H9 (cell line): ENCODE data around the gene ADAMTSL3. TPM values are rescaled to one million over a fixed set of nuclear protein-coding genes. Genes with fewer than 3 reads are reported as not detected.
A peak's percentile ranks its signal among the peaks of the same experiment; 100 is the strongest.
"Not testable (repeated sequence)": the region's sequence is repeated elsewhere in the genome, so short reads cannot be mapped to it uniquely, and the experiment has no call there.

ENCODE experiments used
- DNase-seq: peaks from one replicate; pipeline ENCODE4 v3.0.0-alpha.2; 2017
- H2AFZ ChIP-seq: one replicate; pipeline ENCODE4 v1.6.1; 2013; ENCODE audit warnings: mild to moderate bottlenecking, low read length, control low read depth, moderate library complexity
- H2AK5ac ChIP-seq: 2 replicates; pipeline ENCODE4 v1.6.1; 2013; ENCODE audit warnings: low read length, control low read depth, mixed read lengths; ENCODE audit not compliant: insufficient read length
- H2BK120ac ChIP-seq: one replicate; pipeline ENCODE4 v1.6.1; 2013; ENCODE audit warnings: low read depth, mild to moderate bottlenecking, low read length, control low read depth, inconsistent platforms; ENCODE audit not compliant: poor library complexity, severe bottlenecking
- H2BK12ac ChIP-seq: 2 replicates; pipeline ENCODE4 v1.6.1; 2013; ENCODE audit warnings: low read length, control low read depth, mixed read lengths, low read depth; ENCODE audit not compliant: insufficient read length
- H2BK15ac ChIP-seq: 2 replicates; pipeline ENCODE4 v1.6.1; 2013; ENCODE audit warnings: low read depth, low read length, control low read depth
- H2BK20ac ChIP-seq: one replicate; pipeline ENCODE4 v1.6.1; 2013; ENCODE audit warnings: low read depth, mild to moderate bottlenecking, low read length, control low read depth, inconsistent platforms; ENCODE audit not compliant: poor library complexity, severe bottlenecking
- H2BK5ac ChIP-seq: 2 replicates; pipeline ENCODE4 v1.6.1; 2013; ENCODE audit warnings: low read length, control low read depth, mixed read lengths; ENCODE audit not compliant: insufficient read length
- H3K14ac ChIP-seq: 2 replicates; pipeline ENCODE4 v1.6.1; 2013; ENCODE audit warnings: low read length, control low read depth; ENCODE audit not compliant: insufficient read depth
- H3K18ac ChIP-seq: 2 replicates; pipeline ENCODE4 v1.6.1; 2013; ENCODE audit warnings: low read depth, mild to moderate bottlenecking, mixed read lengths, low read length, control low read depth; ENCODE audit not compliant: insufficient read length
- H3K23ac ChIP-seq: 2 replicates; pipeline ENCODE4 v1.6.1; 2013; ENCODE audit warnings: low read length, control low read depth, mixed read lengths, low read depth; ENCODE audit not compliant: insufficient read length
- H3K23me2 ChIP-seq: 2 replicates; pipeline ENCODE4 v1.6.1; 2013; ENCODE audit warnings: low read depth, mild to moderate bottlenecking, mixed read lengths, low read length, control low read depth; ENCODE audit not compliant: insufficient read length, poor library complexity, severe bottlenecking
- H3K27ac ChIP-seq: 2 replicates; pipeline ENCODE4 v1.5.1; 2013; ENCODE audit warnings: low read length, control low read depth, mixed read lengths, low read depth; ENCODE audit not compliant: insufficient read length
- H3K27me3 ChIP-seq: 2 replicates; pipeline ENCODE4 v1.6.1; 2013; ENCODE audit warnings: low read length, control low read depth, inconsistent platforms; ENCODE audit not compliant: insufficient read depth
- H3K4ac ChIP-seq: 2 replicates; pipeline ENCODE4 v1.6.1; 2013; ENCODE audit warnings: low read depth, mild to moderate bottlenecking, control low read depth, inconsistent platforms, low read length, moderate library complexity
- H3K4me1 ChIP-seq: 2 replicates; pipeline ENCODE4 v1.6.1; 2013; ENCODE audit warnings: low read length, control low read depth, inconsistent platforms; ENCODE audit not compliant: insufficient read depth
- H3K4me2 ChIP-seq: 2 replicates; pipeline ENCODE4 v1.6.1; 2013; ENCODE audit warnings: low read length, control low read depth, mixed read lengths; ENCODE audit not compliant: insufficient read length, insufficient read depth
- H3K56ac ChIP-seq: 2 replicates; pipeline ENCODE4 v1.6.1; 2013; ENCODE audit warnings: low read depth, mild to moderate bottlenecking, mixed read lengths, low read length, control low read depth; ENCODE audit not compliant: insufficient read length
- H3K79me1 ChIP-seq: 2 replicates; pipeline ENCODE4 v1.6.1; 2013; ENCODE audit warnings: low read depth, mild to moderate bottlenecking, moderate library complexity, low read length, control low read depth, inconsistent platforms; ENCODE audit not compliant: insufficient read depth, poor library complexity, severe bottlenecking
- H3K79me2 ChIP-seq: 2 replicates; pipeline ENCODE4 v1.6.1; 2013; ENCODE audit warnings: low read length, control low read depth, inconsistent platforms; ENCODE audit not compliant: insufficient read depth
- H3K9ac ChIP-seq: 2 replicates; pipeline ENCODE4 v1.6.1; 2013; ENCODE audit warnings: low read length, control low read depth, mixed read lengths; ENCODE audit not compliant: insufficient read length; ENCODE audit errors: extremely low read depth
- H3K9me3 ChIP-seq: one replicate; pipeline ENCODE4 v1.6.1; 2013; ENCODE audit warnings: low read depth, low read length, inconsistent platforms; ENCODE audit not compliant: control insufficient read depth
- H3T11ph ChIP-seq: one replicate; pipeline ENCODE4 v1.6.1; 2013; ENCODE audit warnings: mild to moderate bottlenecking, low read length, control low read depth, inconsistent platforms
- H4K20me1 ChIP-seq: one replicate; pipeline ENCODE4 v1.6.1; 2013; ENCODE audit not compliant: control insufficient read depth, insufficient read length, insufficient read depth
- H4K5ac ChIP-seq: 2 replicates; pipeline ENCODE4 v1.6.1; 2013; ENCODE audit warnings: low read depth, mild to moderate bottlenecking, mixed read lengths, low read length, control low read depth; ENCODE audit not compliant: insufficient read length
- H4K8ac ChIP-seq: replicated peaks from 2 replicates; pipeline ENCODE4 v1.6.1; 2013; ENCODE audit warnings: low read length, control low read depth, mixed read lengths, low read depth; ENCODE audit not compliant: insufficient read length
- H4K91ac ChIP-seq: 2 replicates; pipeline ENCODE4 v1.6.1; 2013; ENCODE audit warnings: low read depth, mild to moderate bottlenecking, moderate library complexity, mixed read lengths, low read length, control low read depth; ENCODE audit not compliant: insufficient read length
- H3K27ac Mint-ChIP-seq, 3 experiments: 2 replicates in 2 of 3; 3 replicates in 1 of 3; pipeline ENCODE4 v1.8.0; 2020 to 2021; ENCODE audit warnings: mixed read lengths in 3 of 3, mild to moderate bottlenecking in 1 of 3, moderate library complexity in 1 of 3
- H3K27me3 Mint-ChIP-seq: 2 replicates; pipeline ENCODE4 v1.8.0; 2021; ENCODE audit warnings: low read depth, mild to moderate bottlenecking, moderate library complexity, mixed read lengths
- H3K36me3 Mint-ChIP-seq, 3 experiments: 2 replicates in 2 of 3; 3 replicates in 1 of 3; pipeline ENCODE4 v1.8.0; 2020 to 2021; ENCODE audit warnings: low read depth in 3 of 3, mixed read lengths in 3 of 3; ENCODE audit not compliant: insufficient read depth in 1 of 3
- H3K4me1 Mint-ChIP-seq, 2 experiments: 2 replicates each; pipeline ENCODE4 v1.8.0; 2020; ENCODE audit warnings: mixed read lengths in 2 of 2
- H3K4me3 Mint-ChIP-seq, 2 experiments: 2 replicates in 1 of 2; 3 replicates in 1 of 2; pipeline ENCODE4 v1.8.0; 2020 to 2021; ENCODE audit warnings: mild to moderate bottlenecking in 2 of 2, mixed read lengths in 2 of 2, moderate library complexity in 1 of 2
- H3K9me3 Mint-ChIP-seq, 2 experiments: 2 replicates in 1 of 2; 3 replicates in 1 of 2; pipeline ENCODE4 v1.8.0; 2020; ENCODE audit warnings: mild to moderate bottlenecking in 2 of 2, mixed read lengths in 2 of 2, moderate library complexity in 1 of 2
- whole genome bisulfite sequencing: extraction: QIAGEN DNeasy Blood & Tissue Kit; methylation state at CpG from one replicate; pipeline ENCODE4 v1.1.7; 2013; ENCODE audit warnings: missing lambda C conversion rate, low lambda C conversion rate, mixed read lengths; ENCODE audit not compliant: insufficient read length; ENCODE audit errors: extremely low coverage; 5-methylcytosine and 5-hydroxymethylcytosine counted together
- total RNA-seq: library from RNA; stranded (reverse); gene quantifications from 2 replicates; pipeline ENCODE4 v1.2.1, GENCODE V29; 2021
- TF ChIP-seq, protein P1 (sequence below): fragments of 200-600 bp; sonication (generic); conservative IDR thresholded peaks from 3 replicates; pipeline ENCODE4 v1.8.0; 2021; ENCODE audit warnings: antibody characterized with exemption, mild to moderate bottlenecking

The ADAMTSL3 gene
- total RNA-seq, 1 experiment from 2014 or later, result 0.39 TPM

DNA sequence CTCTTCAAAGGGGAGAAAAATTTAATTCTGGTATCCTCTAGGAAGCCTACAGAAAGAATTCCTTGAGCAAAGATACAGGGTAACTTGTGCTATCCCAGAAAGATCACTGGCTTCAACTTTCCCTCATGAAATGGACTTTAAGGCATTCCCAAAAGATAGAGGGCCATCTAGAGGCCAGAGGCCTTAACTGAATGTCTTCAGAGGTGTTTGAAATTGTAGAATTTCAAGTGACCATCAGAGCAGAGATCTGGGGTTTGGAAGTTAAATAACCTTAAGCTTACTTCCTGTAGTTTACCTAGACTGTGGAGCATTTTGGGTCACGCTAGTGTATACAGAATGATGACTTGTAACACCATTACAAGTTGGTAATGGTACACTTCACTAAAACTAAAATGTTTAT is 400.6 kb downstream of the ADAMTSL3 start:
- not testable (repeated sequence) for H3K4ac ChIP-seq, H3K9me3 ChIP-seq
- no CpG with 5 or more reads among the region's 1 CpG for WGBS

More for the DNA sequence above, 400.6 kb downstream of the ADAMTSL3 start:
- H3K23ac ChIP-seq, H3K4me1 ChIP-seq, H2BK12ac ChIP-seq, H3K4me2 ChIP-seq, H4K20me1 ChIP-seq, H3K4me3 Mint-ChIP-seq, H4K5ac ChIP-seq, H2AK5ac ChIP-seq, H3K27ac Mint-ChIP-seq, H2BK15ac ChIP-seq, H3T11ph ChIP-seq, H3K23me2 ChIP-seq, H3K79me2 ChIP-seq, H3K27me3 ChIP-seq, H3K79me1 ChIP-seq, H3K56ac ChIP-seq, H3K14ac ChIP-seq, H2BK5ac ChIP-seq, H2BK20ac ChIP-seq, H4K8ac ChIP-seq, H3K36me3 Mint-ChIP-seq, H3K9ac ChIP-seq, H3K18ac ChIP-seq, DNase-seq, H2BK120ac ChIP-seq, H2AFZ ChIP-seq, H4K91ac ChIP-seq, H3K27ac ChIP-seq: not testable (repeated sequence)
- Mint-ChIP-seq H3K4me1 (peaks cover 3 to 12% of the 10 kb centered on the region in 2 experiments; a peak in 3 of 4 replicates), H3K27me3 (peaks cover 37% of the 10 kb centered on the region), H3K9me3 (peaks cover 8 to 13% of the 10 kb centered on the region in 2 experiments; a peak in 3 of 5 replicates)
- TF ChIP-seq, protein P1, sequence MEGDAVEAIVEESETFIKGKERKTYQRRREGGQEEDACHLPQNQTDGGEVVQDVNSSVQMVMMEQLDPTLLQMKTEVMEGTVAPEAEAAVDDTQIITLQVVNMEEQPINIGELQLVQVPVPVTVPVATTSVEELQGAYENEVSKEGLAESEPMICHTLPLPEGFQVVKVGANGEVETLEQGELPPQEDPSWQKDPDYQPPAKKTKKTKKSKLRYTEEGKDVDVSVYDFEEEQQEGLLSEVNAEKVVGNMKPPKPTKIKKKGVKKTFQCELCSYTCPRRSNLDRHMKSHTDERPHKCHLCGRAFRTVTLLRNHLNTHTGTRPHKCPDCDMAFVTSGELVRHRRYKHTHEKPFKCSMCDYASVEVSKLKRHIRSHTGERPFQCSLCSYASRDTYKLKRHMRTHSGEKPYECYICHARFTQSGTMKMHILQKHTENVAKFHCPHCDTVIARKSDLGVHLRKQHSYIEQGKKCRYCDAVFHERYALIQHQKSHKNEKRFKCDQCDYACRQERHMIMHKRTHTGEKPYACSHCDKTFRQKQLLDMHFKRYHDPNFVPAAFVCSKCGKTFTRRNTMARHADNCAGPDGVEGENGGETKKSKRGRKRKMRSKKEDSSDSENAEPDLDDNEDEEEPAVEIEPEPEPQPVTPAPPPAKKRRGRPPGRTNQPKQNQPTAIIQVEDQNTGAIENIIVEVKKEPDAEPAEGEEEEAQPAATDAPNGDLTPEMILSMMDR, result peak; percentile 36; the same call in 2 of the 3 replicates
